Activated CD8-positive, alpha-beta T cell treated with anti-CD3 and anti-CD28 coated beads, Interleukin-2, amount 10 ng/mL, durations not matched to agents 7 days and 5 days (primary cell): ENCODE results near the gene PDE4D. TPM values are rescaled to one million over a fixed set of nuclear protein-coding genes. Genes with fewer than 3 reads are reported as not detected.
"Not testable (repeated sequence)": the region's sequence is repeated elsewhere in the genome, so short reads cannot be mapped to it uniquely, and the experiment has no call there.

ENCODE experiments used
- ATAC-seq: fragments of 150-1000 bp; cut with Tn5 transposase; one replicate; pipeline ENCODE4 v1.10.0; 2021; ENCODE audit warnings: moderate library complexity
- CTCF ChIA-PET: fragments of 350-600 bp; sonication (Branson Sonifier 250); formaldehyde crosslinking; loops from one replicate; lab custom pipeline; 2021; ENCODE audit warnings: antibody characterized with exemption; lab: Charles Lee
- POLR2A ChIA-PET: fragments of 350-600 bp; sonication (Branson Sonifier 250); formaldehyde crosslinking; loops from one replicate; lab custom pipeline; 2021; ENCODE audit warnings: antibody characterized with exemption; lab: Charles Lee
- DNase-seq: peaks from one replicate; pipeline ENCODE4 v3.0.0-alpha.2; 2020
- H3K27ac Mint-ChIP-seq: one replicate; pipeline ENCODE4 v1.8.0; 2021; ENCODE audit warnings: mild to moderate bottlenecking, mixed read lengths
- H3K27me3 Mint-ChIP-seq: one replicate; pipeline ENCODE4 v1.8.0; 2021; ENCODE audit warnings: low read depth, mixed read lengths
- H3K36me3 Mint-ChIP-seq: one replicate; pipeline ENCODE4 v1.8.0; 2021; ENCODE audit warnings: low read depth, mixed read lengths
- H3K4me1 Mint-ChIP-seq: one replicate; pipeline ENCODE4 v1.8.0; 2021; ENCODE audit warnings: low read depth, mixed read lengths
- H3K4me3 Mint-ChIP-seq: one replicate; pipeline ENCODE4 v1.8.0; 2021; ENCODE audit warnings: mild to moderate bottlenecking, mixed read lengths
- H3K9me3 Mint-ChIP-seq: one replicate; pipeline ENCODE4 v1.8.0; 2022; ENCODE audit warnings: mixed read lengths; ENCODE audit not compliant: insufficient read depth
- total RNA-seq, 2 experiments: library from RNA; stranded (reverse); gene quantifications; one replicate each; pipeline ENCODE4 v1.2.3, GENCODE V29; 2021

PDE4D gene
- total RNA-seq, 2 experiments from 2014 or later = 65.4 to 70.7 TPM

DNA sequence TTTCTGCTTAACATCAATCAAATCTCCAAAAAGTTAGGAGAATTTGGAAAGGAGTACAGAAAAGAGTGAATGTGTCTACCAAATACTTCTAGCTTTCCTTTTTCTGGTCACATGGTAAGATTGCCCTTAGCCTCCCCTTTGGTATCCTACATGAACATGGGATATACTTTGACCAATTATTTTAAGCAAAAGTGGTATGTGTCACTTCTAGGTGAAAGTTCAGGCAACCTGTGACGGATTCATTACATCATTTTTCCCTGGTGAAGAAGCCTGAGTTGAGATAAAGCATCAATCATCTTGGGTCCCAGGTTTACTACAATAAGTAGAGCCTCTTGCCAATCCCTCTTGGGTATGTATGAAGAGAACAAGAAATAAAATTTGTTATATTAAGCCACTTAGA lies 419.2 kb downstream of the PDE4D start:
- Mint-ChIP-seq H3K4me1 (no peaks in the 10 kb centered on the region), H3K36me3 (no peaks in the 10 kb centered on the region), H3K9me3 (no peaks in the 10 kb centered on the region), H3K27me3 (peaks cover 9% of the 10 kb centered on the region), H3K4me3 (no peak overlapping the region), H3K27ac (no peak overlapping the region)
- no peak for DNase-seq
- POLR2A ChIA-PET = no interaction called here
- ATAC-seq = no peak
- CTCF ChIA-PET = no interaction called here

DNA sequence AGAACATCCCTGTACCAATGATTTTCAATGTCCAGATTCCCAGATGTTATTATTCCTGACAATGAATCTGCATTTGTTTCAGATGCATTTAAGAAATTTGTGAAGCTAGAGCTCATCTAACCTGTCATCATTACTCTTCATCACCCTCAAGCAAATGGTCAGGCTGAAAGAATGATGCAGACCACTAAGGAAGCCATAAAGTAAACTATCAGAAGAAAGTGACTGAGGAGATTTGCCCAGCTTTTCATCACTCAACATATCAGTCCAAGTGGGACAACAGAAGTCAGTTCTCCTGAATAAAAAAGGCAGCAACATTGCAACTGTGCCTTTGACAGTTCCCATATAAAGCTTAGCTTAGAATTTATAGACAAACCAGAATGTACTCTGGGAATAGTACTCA lies 419.9 kb downstream of the PDE4D start:
- Mint-ChIP-seq H3K27me3 (peaks cover 9% of the 10 kb centered on the region), H3K4me3 (no peak overlapping the region), H3K27ac (no peak overlapping the region), H3K9me3 (no peaks in the 10 kb centered on the region), H3K36me3 (no peaks in the 10 kb centered on the region), H3K4me1 (no peaks in the 10 kb centered on the region)
- POLR2A ChIA-PET = no interaction called here
- ATAC-seq = no peak
- no peak for DNase-seq
- CTCF ChIA-PET = no interaction called here

DNA sequence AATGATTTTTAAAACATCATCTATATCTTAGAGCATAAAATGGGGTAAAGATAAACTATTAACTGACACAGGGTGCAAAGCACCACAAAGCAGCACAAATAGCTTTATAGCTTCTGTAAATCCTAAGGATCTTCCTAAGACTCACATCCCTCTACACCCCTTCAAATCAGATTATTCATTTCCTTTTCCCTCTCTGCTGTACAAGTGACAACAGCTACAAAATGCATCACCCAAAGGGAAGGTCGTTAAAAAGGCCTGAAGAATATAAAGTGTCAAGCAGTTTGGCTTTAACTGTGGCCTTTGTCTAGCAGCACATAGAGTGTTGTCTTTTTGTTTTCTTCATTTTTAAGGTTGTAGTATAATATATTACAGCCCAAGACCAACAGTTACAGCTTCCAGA lies 422.1 kb downstream of the PDE4D start:
- Mint-ChIP-seq H3K9me3 (no peaks in the 10 kb centered on the region), H3K4me3 (no peak overlapping the region), H3K4me1 (no peaks in the 10 kb centered on the region), H3K27me3 (peaks cover 5% of the 10 kb centered on the region), H3K36me3 (no peaks in the 10 kb centered on the region), H3K27ac (no peak overlapping the region)
- no peak for ATAC-seq
- POLR2A ChIA-PET = no interaction called here
- no peak for DNase-seq
- CTCF ChIA-PET = no interaction called here

GRCh38 chr5:59467969-59468368 lies 425.6 kb downstream of the PDE4D start:
- Mint-ChIP-seq H3K4me3 (no peak overlapping the region), H3K4me1 (no peaks in the 10 kb centered on the region), H3K27ac (no peak overlapping the region), H3K36me3 (no peaks in the 10 kb centered on the region), H3K27me3 (no peaks in the 10 kb centered on the region), H3K9me3 (no peaks in the 10 kb centered on the region)
- POLR2A ChIA-PET = no interaction called here
- no peak for DNase-seq
- no peak for ATAC-seq
- CTCF ChIA-PET = no interaction called here

- ChIA-PET POLR2A (no interaction called here), CTCF (no interaction called here)
- no peak overlapping the region for H3K4me3 Mint-ChIP-seq
- DNase-seq = no peak
- no peaks in the 10 kb centered on the region for H3K36me3 Mint-ChIP-seq
- no peak overlapping the region for H3K27ac Mint-ChIP-seq
- no peak for ATAC-seq
- H3K9me3 Mint-ChIP-seq = no peaks in the 10 kb centered on the region
- no peaks in the 10 kb centered on the region for H3K4me1 Mint-ChIP-seq
- H3K27me3 Mint-ChIP-seq = no peaks in the 10 kb centered on the region
Measured at GRCh38 chr5:59466271-59466670, 427.3 kb downstream of the PDE4D start.

DNA sequence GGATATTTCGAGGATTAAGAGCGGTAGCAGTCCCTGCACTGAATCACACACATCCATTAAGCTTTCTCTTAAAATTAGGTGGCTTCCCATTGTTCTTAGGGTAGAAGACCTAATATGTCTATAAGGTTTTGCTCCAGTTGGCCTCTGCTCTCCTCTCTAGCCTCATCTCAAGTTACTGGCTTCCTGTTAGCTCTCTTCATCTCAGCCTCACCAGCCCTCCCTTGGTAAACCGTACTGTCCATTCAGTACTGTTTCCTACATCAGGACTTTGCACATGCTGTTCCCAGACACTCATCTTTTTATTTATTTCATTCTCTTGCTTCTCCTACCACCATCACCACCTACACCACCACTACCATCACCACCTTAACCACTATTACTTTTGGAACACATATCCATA lies 428.6 kb downstream of the PDE4D start:
- H3K4me1 Mint-ChIP-seq = no peaks in the 10 kb centered on the region
- POLR2A ChIA-PET = no interaction called here
- H3K4me3 Mint-ChIP-seq = no peak overlapping the region
- CTCF ChIA-PET = no interaction called here
- H3K27me3 Mint-ChIP-seq = peaks cover 3% of the 10 kb centered on the region
- no peak overlapping the region for H3K27ac Mint-ChIP-seq
- no peaks in the 10 kb centered on the region for H3K36me3 Mint-ChIP-seq
- DNase-seq (no peak), ATAC-seq (no peak)
- H3K9me3 Mint-ChIP-seq = no peaks in the 10 kb centered on the region

GRCh38 chr5:59463618-59464166 lies 429.8 kb downstream of the PDE4D start:
- H3K4me3 Mint-ChIP-seq, POLR2A ChIA-PET, H3K9me3 Mint-ChIP-seq, H3K36me3 Mint-ChIP-seq, H3K4me1 Mint-ChIP-seq, ATAC-seq, H3K27ac Mint-ChIP-seq, DNase-seq, H3K27me3 Mint-ChIP-seq, CTCF ChIA-PET: not testable (repeated sequence)

DNA sequence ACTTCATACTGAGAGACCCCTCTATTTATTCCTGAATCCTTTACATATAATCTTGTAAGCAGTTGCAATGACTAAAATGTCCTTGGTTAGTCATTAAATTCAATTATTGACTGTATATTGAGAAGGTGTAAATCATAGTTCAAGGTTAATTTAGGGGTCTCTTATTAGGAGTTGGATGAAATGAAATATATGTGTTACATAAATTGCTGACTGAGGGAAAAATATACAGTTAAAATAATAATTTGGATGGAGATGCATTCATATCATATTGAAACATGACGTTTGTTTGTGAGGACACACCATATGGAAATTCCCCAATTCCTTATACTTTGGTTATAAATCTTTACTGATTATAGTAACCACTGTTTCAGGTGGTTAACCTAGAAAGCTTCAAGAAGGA lies 430.6 kb downstream of the PDE4D start:
- POLR2A ChIA-PET = no interaction called here
- no peak for DNase-seq
- Mint-ChIP-seq H3K36me3 (no peaks in the 10 kb centered on the region), H3K4me3 (no peak overlapping the region), H3K9me3 (no peaks in the 10 kb centered on the region), H3K27me3 (peaks cover 3% of the 10 kb centered on the region), H3K27ac (no peak overlapping the region), H3K4me1 (no peaks in the 10 kb centered on the region)
- CTCF ChIA-PET = no interaction called here
- ATAC-seq = no peak

- H3K36me3 Mint-ChIP-seq = no peaks in the 10 kb centered on the region
- ChIA-PET CTCF (no interaction called here), POLR2A (interaction anchor here (0.6 kb wide), 1 partner anchor 26 kb away, joined by 3 read pairs; no protein-coding TSS in a partner anchor)
- no peak overlapping the region for H3K4me3 Mint-ChIP-seq
- H3K9me3 Mint-ChIP-seq = no peaks in the 10 kb centered on the region
- ATAC-seq (no peak), DNase-seq (no peak)
- H3K27ac Mint-ChIP-seq = no peak overlapping the region
- H3K4me1 Mint-ChIP-seq = no peaks in the 10 kb centered on the region
- peaks cover 3% of the 10 kb centered on the region for H3K27me3 Mint-ChIP-seq
Measured at GRCh38 chr5:59460368-59461153, 433.0 kb downstream of the PDE4D start.

GRCh38 chr5:59458966-59459729 lies 434.4 kb downstream of the PDE4D start:
- Mint-ChIP-seq H3K9me3 (no peaks in the 10 kb centered on the region), H3K36me3 (no peaks in the 10 kb centered on the region), H3K27ac (no peak overlapping the region), H3K4me3 (no peak overlapping the region), H3K4me1 (no peaks in the 10 kb centered on the region), H3K27me3 (peaks cover 3% of the 10 kb centered on the region)
- ATAC-seq = no peak
- no peak for DNase-seq
- ChIA-PET CTCF (no interaction called here), POLR2A (no interaction called here)

- no peak overlapping the region for H3K27ac Mint-ChIP-seq
- H3K9me3 Mint-ChIP-seq = no peaks in the 10 kb centered on the region
- H3K4me1 Mint-ChIP-seq = no peaks in the 10 kb centered on the region
- POLR2A ChIA-PET = no interaction called here
- H3K4me3 Mint-ChIP-seq = no peak overlapping the region
- no peaks in the 10 kb centered on the region for H3K36me3 Mint-ChIP-seq
- peaks cover 3% of the 10 kb centered on the region for H3K27me3 Mint-ChIP-seq
- CTCF ChIA-PET = no interaction called here
- ATAC-seq = no peak
- no peak for DNase-seq
Measured at GRCh38 chr5:59458321-59458720, 435.2 kb downstream of the PDE4D start.
